Uterus (tissue), 4 donors: ENCODE data around the gene FOXC1. TPM values are rescaled to one million over a fixed set of nuclear protein-coding genes. Genes with fewer than 3 reads are reported as not detected.

Source experiments
- DNase-seq, 2 donors: peaks; one replicate each; pipeline ENCODE4 v3.0.0-alpha.2; 2019 to 2020
- H3K27ac ChIP-seq, 2 donors: fragments of 200-600 bp; sonication (generic); 1 replicate in 1 of 2; 2 replicates in 1 of 2; pipeline ENCODE4 v1.5.1; 2016 to 2018
- H3K27me3 ChIP-seq, 2 donors: fragments of 200-600 bp; sonication (generic); one replicate each; pipeline ENCODE4 v1.5.1; 2018 to 2019; ENCODE audit warnings: control low read depth in 1 of 2
- H3K36me3 ChIP-seq, 2 donors: fragments of 200-600 bp; sonication (generic); one replicate each; pipeline ENCODE4 v1.5.1; 2019; ENCODE audit warnings: control low read depth in 1 of 2
- H3K4me1 ChIP-seq, 2 donors: fragments of 200-600 bp; sonication (generic); one replicate each; pipeline ENCODE4 v1.5.1; 2018 to 2019; ENCODE audit warnings: control low read depth in 1 of 2
- H3K4me3 ChIP-seq, 2 donors: fragments of 200-600 bp; sonication (generic); 1 replicate in 1 of 2; 2 replicates in 1 of 2; pipeline ENCODE4 v1.5.1; 2018 to 2019; ENCODE audit warnings: mild to moderate bottlenecking in 1 of 2
- H3K9me3 ChIP-seq, 2 donors: fragments of 200-600 bp; sonication (generic); one replicate each; pipeline ENCODE4 v1.5.1; 2019; ENCODE audit warnings: control low read depth in 1 of 2
- CTCF ChIP-seq, 4 experiments: fragments of 200-600 bp in 2 of 4; fragments of 450-650 bp in 2 of 4; sonication (generic) in 2 of 4; IDR thresholded peaks; one replicate each; pipeline ENCODE4 v1.5.1; 2016 to 2019; ENCODE audit warnings: antibody characterized with exemption in 4 of 4, mild to moderate bottlenecking in 2 of 4, moderate library complexity in 1 of 4
- POLR2A ChIP-seq, 2 donors: fragments of 450-650 bp; IDR thresholded peaks; one replicate each; pipeline ENCODE4 v1.6.1; 2016; ENCODE audit warnings: antibody characterized with exemption in 2 of 2, mild to moderate bottlenecking in 1 of 2, moderate library complexity in 1 of 2
- intact Hi-C: fragments of 100-400 bp; cut with DNase I; formaldehyde crosslinking; loops from one replicate; pipeline ENCODE4 v1.15.1; 2023; ENCODE audit warnings: low total_unique reads
- total RNA-seq, 4 donors: library from RNA; depleted of rRNA in 3 of 4; stranded (reverse); fragments of >200 nt in 3 of 4; gene quantifications; one replicate each; pipeline versions ENCODE4 v1.1.0 to v1.2.4, GENCODE V29; 2014 to 2023
- donor health status: DM: yes; HTN: yes; CAD: no.

FOXC1 gene
- total RNA-seq, 4 donors from 2014 or later, result 1.8 to 15.2 (median 5.1) TPM

- Histone ChIP-seq H3K9me3 (no peaks in the 10 kb centered on the region), H3K27ac (no peak overlapping the region), H3K4me1 (no peaks in the 10 kb centered on the region), H3K36me3 (no peaks in the 10 kb centered on the region), H3K4me3 (no peak overlapping the region), H3K27me3 (no peaks in the 10 kb centered on the region)
- TF ChIP-seq POLR2A (IDR thresholded peaks at IDR 0.05), result no peak
- TF ChIP-seq CTCF (IDR thresholded peaks at IDR 0.05), result no peak
- DNase-seq, result no peak
- intact Hi-C loops, result no loop called here
Measured at GRCh38 chr6:1652842-1653241, 43.1 kb downstream of the FOXC1 start.

- Histone ChIP-seq H3K27me3 (no peaks in the 10 kb centered on the region), H3K4me3 (no peak overlapping the region), H3K4me1 (no peaks in the 10 kb centered on the region), H3K36me3 (no peaks in the 10 kb centered on the region), H3K27ac (no peak overlapping the region), H3K9me3 (no peaks in the 10 kb centered on the region)
- no peak for DNase-seq
- TF ChIP-seq POLR2A (IDR thresholded peaks at IDR 0.05) (no peak), CTCF (IDR thresholded peaks at IDR 0.05) (no peak)
- intact Hi-C loops, result no loop called here
Measured at GRCh38 chr6:1654054-1654453, 44.3 kb downstream of the FOXC1 start.

DNA sequence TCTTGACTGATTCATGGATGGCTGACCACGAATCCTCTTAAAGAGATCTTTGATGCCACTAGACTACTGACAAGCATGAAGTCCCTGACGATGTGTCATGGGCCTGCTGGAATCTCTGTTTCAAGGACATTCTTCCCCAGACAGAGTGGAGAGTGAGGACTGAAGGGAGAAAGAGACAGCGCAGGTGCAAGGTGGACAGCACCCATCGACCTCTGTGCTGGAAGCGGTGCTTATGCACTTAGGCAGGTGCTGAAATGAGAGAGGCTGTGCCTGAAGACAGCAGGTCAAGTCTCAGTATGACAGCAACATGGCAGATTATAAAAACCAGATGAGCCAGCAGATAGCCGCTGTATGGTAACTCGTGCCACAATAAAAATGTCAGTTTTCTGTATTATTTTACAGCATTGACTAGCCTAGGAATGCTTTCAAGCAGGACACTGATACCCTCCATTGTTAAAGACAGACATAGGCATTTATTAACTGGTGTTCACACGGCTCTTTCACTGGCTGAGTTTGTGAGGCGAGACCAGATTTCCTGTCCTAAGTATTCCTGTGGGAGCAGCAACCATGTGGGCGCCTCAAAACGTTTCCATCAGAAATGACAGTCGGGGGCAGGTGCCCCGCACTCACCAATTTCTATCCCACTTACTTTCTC lies 47.5 kb downstream of the FOXC1 start:
- no peaks in the 10 kb centered on the region for H3K4me1 ChIP-seq

DNA sequence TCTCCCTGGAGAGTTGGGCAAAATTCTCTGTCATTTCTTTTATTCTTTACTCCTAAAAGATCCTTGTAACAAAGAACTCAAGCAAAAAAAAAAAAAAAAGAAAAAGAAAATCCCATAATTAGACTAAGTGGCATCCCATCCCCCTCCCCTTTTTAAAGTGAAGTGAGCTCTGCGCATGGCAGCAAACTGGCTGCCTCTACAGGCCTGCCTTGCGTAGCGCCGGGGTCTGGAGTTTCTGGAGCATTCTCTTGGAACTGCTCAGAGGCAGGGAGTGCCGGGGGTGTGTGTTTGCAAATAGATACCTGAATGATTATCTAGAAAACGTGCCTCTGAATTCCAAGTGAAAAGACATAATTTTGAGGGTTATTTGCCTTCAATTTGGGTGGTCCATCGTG lies 48.1 kb downstream of the FOXC1 start:
- Histone ChIP-seq H3K4me3 (no peak overlapping the region), H3K36me3 (no peaks in the 10 kb centered on the region)
- DNase-seq, result no peak

More for the DNA sequence above, 47.5 kb downstream of the FOXC1 start:
- Histone ChIP-seq H3K4me3 (no peak overlapping the region), H3K9me3 (no peaks in the 10 kb centered on the region), H3K27ac (no peak overlapping the region), H3K36me3 (no peaks in the 10 kb centered on the region), H3K27me3 (no peaks in the 10 kb centered on the region)
- no peak for TF ChIP-seq POLR2A (IDR thresholded peaks at IDR 0.05)
- no peak for TF ChIP-seq CTCF (IDR thresholded peaks at IDR 0.05)
- no peak for DNase-seq
- intact Hi-C loops, result no loop called here

More for the DNA sequence above, 48.1 kb downstream of the FOXC1 start:
- TF ChIP-seq CTCF (IDR thresholded peaks at IDR 0.05) (no peak), POLR2A (IDR thresholded peaks at IDR 0.05) (no peak)
- H3K9me3 ChIP-seq, result no peaks in the 10 kb centered on the region
- intact Hi-C loops, result no loop called here
- no peaks in the 10 kb centered on the region for H3K27me3 ChIP-seq
- H3K4me1 ChIP-seq, result no peaks in the 10 kb centered on the region
- H3K27ac ChIP-seq, result no peak overlapping the region
